Measurements from ENCODE around the gene BIRC5.

BIRC5 gene

DNA sequence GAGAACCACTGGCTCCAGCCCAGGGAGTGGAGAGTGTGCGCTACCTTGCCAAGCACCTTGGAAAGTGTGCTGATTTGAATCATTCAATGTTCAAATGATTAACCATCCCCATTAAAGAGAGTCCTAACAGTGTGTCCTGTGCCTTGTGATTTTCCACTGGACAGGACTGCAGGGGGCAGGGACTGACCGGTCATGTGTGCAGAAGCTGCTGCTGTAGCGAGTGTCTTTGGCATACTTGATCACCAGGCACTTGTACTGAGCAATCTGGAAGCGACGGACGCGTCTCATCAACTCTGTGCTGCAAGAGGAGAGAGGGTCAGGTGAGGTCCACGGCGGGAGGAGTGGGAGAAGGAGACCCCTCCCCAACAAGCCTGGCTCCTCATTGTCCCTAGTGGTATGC lies 29.2 kb upstream of the BIRC5 start:
- Histone ChIP-seq H3K9me3 (ENCODE audit: insufficient read depth, low read depth, low read length) (no peaks in the 10 kb centered on the region), H3F3A (ENCODE audit: low read depth) (no peaks in the 10 kb centered on the region), H3K79me2 (ENCODE audit: insufficient read depth, low read length) (peaks cover 59% of the 10 kb centered on the region), H3K4me1 (ENCODE audit: insufficient read depth, low read length, poor library complexity, severe bottlenecking) (peaks cover 29% of the 10 kb centered on the region), H3K9ac (ENCODE audit: low read depth, low read length, poor library complexity, severe bottlenecking) (peak overlapping the region; percentile 5), H2AFZ (ENCODE audit: low read length) (no peak overlapping the region), H3K4me3 (ENCODE audit: low read length, poor library complexity, severe bottlenecking) (peak overlapping the region; percentile 77), H4K20me1 (ENCODE audit: insufficient read depth, low read length, poor library complexity, severe bottlenecking) (peaks cover 6% of the 10 kb centered on the region), H3K27me3 (ENCODE audit: insufficient read depth, low read length, poor library complexity, severe bottlenecking) (no peaks in the 10 kb centered on the region), H3K36me3 (ENCODE audit: insufficient read depth, low read length) (peaks cover 11% of the 10 kb centered on the region; the same call in 1 of the 2 replicates), H3K9me2 (replicated peaks; ENCODE audit: low read depth, low read length) (no peaks in the 10 kb centered on the region), H3K4me2 (ENCODE audit: low read depth, low read length, poor library complexity, severe bottlenecking) (peak overlapping the region; percentile 75)
- no peak for TF ChIP-seq EZH2phosphoT487 (IDR thresholded peaks at IDR 0.05; ENCODE audit: borderline replicate concordance)
- TF ChIP-seq, protein P1, sequence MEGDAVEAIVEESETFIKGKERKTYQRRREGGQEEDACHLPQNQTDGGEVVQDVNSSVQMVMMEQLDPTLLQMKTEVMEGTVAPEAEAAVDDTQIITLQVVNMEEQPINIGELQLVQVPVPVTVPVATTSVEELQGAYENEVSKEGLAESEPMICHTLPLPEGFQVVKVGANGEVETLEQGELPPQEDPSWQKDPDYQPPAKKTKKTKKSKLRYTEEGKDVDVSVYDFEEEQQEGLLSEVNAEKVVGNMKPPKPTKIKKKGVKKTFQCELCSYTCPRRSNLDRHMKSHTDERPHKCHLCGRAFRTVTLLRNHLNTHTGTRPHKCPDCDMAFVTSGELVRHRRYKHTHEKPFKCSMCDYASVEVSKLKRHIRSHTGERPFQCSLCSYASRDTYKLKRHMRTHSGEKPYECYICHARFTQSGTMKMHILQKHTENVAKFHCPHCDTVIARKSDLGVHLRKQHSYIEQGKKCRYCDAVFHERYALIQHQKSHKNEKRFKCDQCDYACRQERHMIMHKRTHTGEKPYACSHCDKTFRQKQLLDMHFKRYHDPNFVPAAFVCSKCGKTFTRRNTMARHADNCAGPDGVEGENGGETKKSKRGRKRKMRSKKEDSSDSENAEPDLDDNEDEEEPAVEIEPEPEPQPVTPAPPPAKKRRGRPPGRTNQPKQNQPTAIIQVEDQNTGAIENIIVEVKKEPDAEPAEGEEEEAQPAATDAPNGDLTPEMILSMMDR (conservative IDR thresholded peaks at IDR 0.05; ENCODE audit: low read length) = no peak

DNA sequence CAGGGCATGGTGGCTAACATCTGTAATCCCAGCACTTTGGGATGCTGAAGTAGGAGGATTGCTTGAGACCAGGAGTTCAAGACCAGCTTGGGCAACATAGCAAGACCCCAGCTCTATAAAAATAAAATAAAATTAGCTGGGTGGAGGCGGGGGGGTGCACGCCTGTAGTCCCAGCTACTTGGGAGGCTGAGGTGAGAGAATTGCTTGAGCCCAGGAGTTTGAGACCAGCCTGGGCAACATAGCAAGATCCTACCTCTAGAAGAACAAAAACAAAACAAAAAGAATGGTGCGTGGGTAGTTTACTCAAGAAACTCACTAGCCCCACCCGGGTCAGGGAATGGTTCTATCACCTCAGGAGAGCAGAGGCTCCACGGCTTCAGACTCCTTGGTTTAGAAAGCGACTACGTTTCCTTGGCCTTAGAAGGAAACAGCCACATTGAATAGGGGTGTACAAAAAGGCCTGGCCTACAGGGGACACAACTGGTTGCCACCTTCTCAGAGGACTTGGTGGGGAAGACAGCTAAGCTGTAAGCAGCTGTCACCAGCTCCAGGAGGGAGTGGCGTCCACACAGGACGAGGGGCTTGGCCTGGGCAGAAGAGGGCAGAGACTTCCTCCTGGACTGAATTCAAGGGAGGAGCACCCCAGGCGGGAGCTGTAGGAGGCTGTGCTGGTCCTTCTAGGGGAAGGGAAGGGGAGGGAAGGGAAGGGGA lies 27.9 kb upstream of the BIRC5 start:
- Histone ChIP-seq H3K4me3 (ENCODE audit: low read length, poor library complexity, severe bottlenecking) (peak overlapping the region; percentile 77), H3F3A (ENCODE audit: low read depth) (no peaks in the 10 kb centered on the region), H3K9me2 (replicated peaks; ENCODE audit: low read depth, low read length) (no peaks in the 10 kb centered on the region), H3K4me2 (ENCODE audit: low read depth, low read length, poor library complexity, severe bottlenecking) (peak overlapping the region; percentile 75), H3K27me3 (ENCODE audit: insufficient read depth, low read length, poor library complexity, severe bottlenecking) (no peaks in the 10 kb centered on the region), H3K4me1 (ENCODE audit: insufficient read depth, low read length, poor library complexity, severe bottlenecking) (peaks cover 33% of the 10 kb centered on the region), H3K36me3 (ENCODE audit: insufficient read depth, low read length) (no peaks in the 10 kb centered on the region), H4K20me1 (ENCODE audit: insufficient read depth, low read length, poor library complexity, severe bottlenecking) (peaks cover 7% of the 10 kb centered on the region), H3K9ac (ENCODE audit: low read depth, low read length, poor library complexity, severe bottlenecking) (peak overlapping the region; percentile 78), H2AFZ (ENCODE audit: low read length) (no peak overlapping the region), H3K9me3 (ENCODE audit: insufficient read depth, low read depth, low read length) (no peaks in the 10 kb centered on the region), H3K79me2 (ENCODE audit: insufficient read depth, low read length) (peaks cover 66% of the 10 kb centered on the region)
- TF ChIP-seq, protein P1 (conservative IDR thresholded peaks at IDR 0.05; ENCODE audit: low read length) = no peak
- TF ChIP-seq EZH2phosphoT487 (IDR thresholded peaks at IDR 0.05; ENCODE audit: borderline replicate concordance) = no peak

DNA sequence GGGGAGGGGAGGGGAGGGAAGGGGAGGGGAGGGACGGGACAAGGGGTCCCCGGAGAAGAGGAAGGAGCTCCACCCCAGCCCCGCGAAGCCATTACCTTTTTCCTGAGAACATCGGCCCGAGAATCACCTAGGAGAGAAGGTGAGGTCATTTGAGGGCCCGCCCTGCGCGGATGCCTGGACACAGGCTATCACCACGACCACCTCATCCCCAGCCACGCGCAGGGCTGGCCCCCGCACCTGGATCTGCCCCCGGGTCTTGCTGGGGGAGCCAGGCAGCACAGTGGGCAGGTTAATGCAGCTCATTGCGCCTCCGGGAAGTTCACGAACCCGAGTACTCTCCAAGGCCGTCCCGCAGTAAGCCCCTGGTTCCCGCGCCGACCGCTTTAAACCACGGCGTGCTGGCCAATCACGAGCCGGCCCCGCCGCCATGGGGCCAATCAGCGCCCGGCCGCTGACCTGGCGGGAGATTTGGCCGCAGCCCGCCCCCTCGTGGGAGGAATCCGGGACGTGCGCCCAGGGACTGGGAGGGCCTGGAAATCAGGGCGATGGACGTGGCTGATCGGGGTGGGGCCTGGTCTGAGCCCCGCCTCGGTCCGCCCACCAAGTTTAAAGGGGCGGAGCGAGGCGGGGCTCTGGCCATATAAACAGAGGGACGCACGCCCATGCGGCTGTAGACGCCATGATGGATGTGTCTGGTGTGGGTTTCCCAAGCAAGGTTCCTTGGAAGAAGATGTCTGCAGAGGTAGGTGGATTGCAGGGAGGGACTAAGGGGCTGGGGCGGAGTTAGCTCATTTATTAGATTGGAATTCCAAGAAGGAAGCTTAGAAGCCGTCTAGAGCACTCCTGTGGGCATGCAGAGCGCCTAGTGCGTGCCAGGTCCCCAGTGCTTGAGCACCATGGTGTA lies 27.1 kb upstream of the BIRC5 start, which contains the start of the genes AFMID and TK1:
Gene AFMID (plus strand): TSS at position 671 of the 904 bp plus-strand sequence. CDS start 9 bp downstream, at position 680.
Gene TK1 (minus strand): TSS at position 361 of the 904 bp plus-strand sequence. CDS start 58 bp downstream, at position 303.
- H3K36me3 ChIP-seq (ENCODE audit: insufficient read depth, low read length) = no peaks in the 10 kb centered on the region
- H3K4me2 ChIP-seq (ENCODE audit: low read depth, low read length, poor library complexity, severe bottlenecking) = peak within 1 kb of the TSS; percentile 75
- TF ChIP-seq, protein P1 (conservative IDR thresholded peaks at IDR 0.05; ENCODE audit: low read length) = 0 out of 2 replicates have a peak, but pooled peaks have one; percentile 21
- TF ChIP-seq EZH2phosphoT487 (IDR thresholded peaks at IDR 0.05; ENCODE audit: borderline replicate concordance) = no peak
- H3F3A ChIP-seq (ENCODE audit: low read depth) = no peaks in the 10 kb centered on the region
- no peaks in the 10 kb centered on the region for H3K9me2 ChIP-seq (replicated peaks; ENCODE audit: low read depth, low read length)
- H3K4me1 ChIP-seq (ENCODE audit: insufficient read depth, low read length, poor library complexity, severe bottlenecking) = peaks cover 33% of the 10 kb centered on the region
- H3K79me2 ChIP-seq (ENCODE audit: insufficient read depth, low read length) = peaks cover 65% of the 10 kb centered on the region
- H3K9ac ChIP-seq (ENCODE audit: low read depth, low read length, poor library complexity, severe bottlenecking) = peak within 1 kb of the TSS; percentile 78
- H4K20me1 ChIP-seq (ENCODE audit: insufficient read depth, low read length, poor library complexity, severe bottlenecking) = peaks cover 8% of the 10 kb centered on the region
- peak within 1 kb of the TSS; percentile 77 for H3K4me3 ChIP-seq (ENCODE audit: low read length, poor library complexity, severe bottlenecking)
- H3K27me3 ChIP-seq (ENCODE audit: insufficient read depth, low read length, poor library complexity, severe bottlenecking) = no peaks in the 10 kb centered on the region
- H2AFZ ChIP-seq (ENCODE audit: low read length) = peak within 1 kb of the TSS; percentile 91
- no peaks in the 10 kb centered on the region for H3K9me3 ChIP-seq (ENCODE audit: insufficient read depth, low read depth, low read length)
